Measurements from ENCODE around the gene RHOD.

- no peak for TF ChIP-seq CTCF (IDR thresholded peaks at IDR 0.05; ENCODE audit: poor library complexity, severe bottlenecking)
- TF ChIP-seq EZH2 (IDR thresholded peaks at IDR 0.05; ENCODE audit: borderline replicate concordance, insufficient read depth, low read length, poor library complexity, severe bottlenecking), result no peak
- TF ChIP-seq EP300 (conservative IDR thresholded peaks at IDR 0.05; ENCODE audit: poor library complexity, severe bottlenecking), result no peak
- TF ChIP-seq REST (IDR thresholded peaks at IDR 0.05; ENCODE audit: borderline replicate concordance), result no peak
- TF ChIP-seq POLR2AphosphoS5 (IDR thresholded peaks at IDR 0.05), result no peak
- no peak for TF ChIP-seq SMC3 (conservative IDR thresholded peaks at IDR 0.05; ENCODE audit: poor library complexity)
- no peak for TF ChIP-seq TAF1 (IDR thresholded peaks at IDR 0.05; ENCODE audit: low read depth)
- TF ChIP-seq MXI1 (conservative IDR thresholded peaks at IDR 0.05; ENCODE audit: poor library complexity, severe bottlenecking), result no peak
- no peak for TF ChIP-seq RAD21 (conservative IDR thresholded peaks at IDR 0.05)
Measured at GRCh38 chr11:67056267-67057204, at the start of gene RHOD.
